ENCODE results near the gene THRA.

GRCh38 chr17:40019140-40019991 is 43.4 kb upstream of the THRA start:
- TF ChIP-seq CTCF (IDR thresholded peaks at IDR 0.05; ENCODE audit: control extremely low read depth in 1 of 3, insufficient read depth in 1 of 3, low read depth in 1 of 3, low read length in 3 of 3) (peak in 1 of 3 experiments; percentile 32; a peak in 1 of 4 replicates), POLR2A (IDR thresholded peaks at IDR 0.05; ENCODE audit: control extremely low read depth in 1 of 2, low read depth in 2 of 2, low read length in 2 of 2) (no peak), TAF1 (IDR thresholded peaks at IDR 0.05; ENCODE audit: low read depth, low read length) (no peak), EP300 (IDR thresholded peaks at IDR 0.05; ENCODE audit: borderline replicate concordance in 1 of 2, low read depth in 2 of 2, low read length in 2 of 2) (no peak), TBP (IDR thresholded peaks at IDR 0.05; ENCODE audit: low read depth, low read length) (no peak), RFX5 (IDR thresholded peaks at IDR 0.05; ENCODE audit: borderline replicate concordance, low read depth, low read length) (no peak), MAX (IDR thresholded peaks at IDR 0.05) (0 out of 2 replicates have a peak, but pooled peaks have one; percentile 14), POLR2AphosphoS5 (IDR thresholded peaks at IDR 0.05; ENCODE audit: low read depth, low read length) (no peak), GABPA (IDR thresholded peaks at IDR 0.05; ENCODE audit: borderline replicate concordance, insufficient read depth, low read length) (no peak)

All from H1 (cell line).